ENCODE data around the gene TET3. TPM values are rescaled to one million over a fixed set of nuclear protein-coding genes. Genes with fewer than 3 reads are reported as not detected.

Gene TET3
- polyA plus RNA-seq, 1 donor from 2014 or later: 18.2 TPM

DNA sequence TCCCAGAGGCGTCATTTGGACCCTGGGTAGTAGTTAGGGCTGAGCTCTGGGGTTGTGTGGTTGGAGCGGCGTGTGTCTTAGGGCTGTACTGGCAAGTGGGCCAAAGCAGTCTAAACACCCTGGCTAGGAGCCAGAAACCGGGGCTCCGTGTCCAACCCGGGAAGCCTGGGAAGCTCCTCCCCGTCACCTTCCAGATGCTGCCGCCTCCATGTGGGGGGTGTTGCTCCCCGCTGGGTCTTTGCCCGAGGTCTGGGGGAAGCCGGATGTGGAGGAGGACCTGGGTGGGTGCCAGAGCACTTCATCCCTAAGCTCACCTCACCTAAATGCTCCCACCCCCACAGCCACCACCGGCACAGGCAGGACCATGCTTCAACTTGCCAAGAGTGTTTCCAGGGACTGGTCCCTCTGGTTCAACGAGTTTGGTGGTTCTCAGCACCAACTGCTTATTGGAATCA lies 25.4 kb downstream of the TET3 start:
- no peak overlapping the region for H3K9ac ChIP-seq (ENCODE audit: low read length)
- peaks cover 21% of the 10 kb centered on the region for H4K20me1 ChIP-seq (ENCODE audit: insufficient read depth)
- no peaks in the 10 kb centered on the region for H3K27me3 ChIP-seq (ENCODE audit: insufficient read depth, low read depth, low read length)
- no peaks in the 10 kb centered on the region for H3F3A ChIP-seq (ENCODE audit: insufficient read depth, low read length, poor library complexity, severe bottlenecking)
- no peak overlapping the region for H3K4me2 ChIP-seq (ENCODE audit: low read length)
- peaks cover 91% of the 10 kb centered on the region for H3K79me2 ChIP-seq (replicated peaks; ENCODE audit: insufficient read depth, low read length)
- no peak for TF ChIP-seq REST (IDR thresholded peaks at IDR 0.05; ENCODE audit: borderline replicate concordance)
- no peak for TF ChIP-seq RAD21 (conservative IDR thresholded peaks at IDR 0.05)
- no peak for TF ChIP-seq SMC3 (conservative IDR thresholded peaks at IDR 0.05; ENCODE audit: poor library complexity)
- TF ChIP-seq TAF1 (IDR thresholded peaks at IDR 0.05; ENCODE audit: low read depth): no peak
- TF ChIP-seq MXI1 (conservative IDR thresholded peaks at IDR 0.05; ENCODE audit: poor library complexity, severe bottlenecking): no peak
- TF ChIP-seq POLR2AphosphoS5 (IDR thresholded peaks at IDR 0.05): no peak
- no peak for TF ChIP-seq EZH2 (IDR thresholded peaks at IDR 0.05; ENCODE audit: borderline replicate concordance, insufficient read depth, low read length, poor library complexity, severe bottlenecking)
- TF ChIP-seq CTCF (IDR thresholded peaks at IDR 0.05; ENCODE audit: poor library complexity, severe bottlenecking): no peak
- no peaks in the 10 kb centered on the region for H3K36me3 ChIP-seq (ENCODE audit: insufficient read depth, low read length)
- H3K9me3 ChIP-seq (ENCODE audit: low read length): no peaks in the 10 kb centered on the region
- H3K4me3 ChIP-seq (ENCODE audit: low read length): no peak overlapping the region
- H3K27ac ChIP-seq (ENCODE audit: low read length): no peak overlapping the region
- H3K9me2 ChIP-seq (ENCODE audit: insufficient read depth, low read length): no peaks in the 10 kb centered on the region
- H2AFZ ChIP-seq (ENCODE audit: low read depth, low read length): no peak overlapping the region

GRCh38 chr2:74011246-74011645 lies 26.5 kb downstream of the TET3 start:
- no peak for TF ChIP-seq EZH2 (IDR thresholded peaks at IDR 0.05; ENCODE audit: borderline replicate concordance, insufficient read depth, low read length, poor library complexity, severe bottlenecking)
- no peak for TF ChIP-seq REST (IDR thresholded peaks at IDR 0.05; ENCODE audit: borderline replicate concordance)
- TF ChIP-seq RAD21 (conservative IDR thresholded peaks at IDR 0.05): no peak
- TF ChIP-seq CTCF (IDR thresholded peaks at IDR 0.05; ENCODE audit: poor library complexity, severe bottlenecking): no peak
- TF ChIP-seq TAF1 (IDR thresholded peaks at IDR 0.05; ENCODE audit: low read depth): no peak
- no peak for TF ChIP-seq SMC3 (conservative IDR thresholded peaks at IDR 0.05; ENCODE audit: poor library complexity)
- no peak for TF ChIP-seq EP300 (conservative IDR thresholded peaks at IDR 0.05; ENCODE audit: poor library complexity, severe bottlenecking)
- TF ChIP-seq MXI1 (conservative IDR thresholded peaks at IDR 0.05; ENCODE audit: poor library complexity, severe bottlenecking): no peak
- TF ChIP-seq POLR2AphosphoS5 (IDR thresholded peaks at IDR 0.05): no peak
- no peak overlapping the region for H3K4me2 ChIP-seq (ENCODE audit: low read length)
- no peaks in the 10 kb centered on the region for H3F3A ChIP-seq (ENCODE audit: insufficient read depth, low read length, poor library complexity, severe bottlenecking)
- no peak overlapping the region for H3K9ac ChIP-seq (ENCODE audit: low read length)
- H4K20me1 ChIP-seq (ENCODE audit: insufficient read depth): peaks cover 16% of the 10 kb centered on the region
- H3K4me3 ChIP-seq (ENCODE audit: low read length): no peak overlapping the region
- H3K27ac ChIP-seq (ENCODE audit: low read length): no peak overlapping the region
- no peaks in the 10 kb centered on the region for H3K36me3 ChIP-seq (ENCODE audit: insufficient read depth, low read length)
- peaks cover 91% of the 10 kb centered on the region for H3K79me2 ChIP-seq (replicated peaks; ENCODE audit: insufficient read depth, low read length)
- H2AFZ ChIP-seq (ENCODE audit: low read depth, low read length): no peak overlapping the region
- H3K9me2 ChIP-seq (ENCODE audit: insufficient read depth, low read length): no peaks in the 10 kb centered on the region
- no peaks in the 10 kb centered on the region for H3K9me3 ChIP-seq (ENCODE audit: low read length)
- H3K27me3 ChIP-seq (ENCODE audit: insufficient read depth, low read depth, low read length): no peaks in the 10 kb centered on the region
